ENCODE data around the gene PKP1.

GRCh38 chr1:201332616-201333335 is 49.5 kb downstream of the PKP1 start:
- no peak for TF ChIP-seq CTCF (IDR thresholded peaks at IDR 0.05)
- TF ChIP-seq POLR2AphosphoS5 (IDR thresholded peaks at IDR 0.05): no peak
